H1 (cell line): ENCODE measurements around the gene RBM38.

Experiments
- ASH2L ChIP-seq: fragments of 200-600, 300-600 bp; sonication (generic); IDR thresholded peaks from one replicate; pipeline ENCODE4 v1.7.1; 2017; ENCODE audit warnings: low read length
- EP300 ChIP-seq, 2 experiments: IDR thresholded peaks; 1 replicate in 1 of 2; 2 replicates in 1 of 2; pipeline ENCODE4 v1.6.1; 2011 to 2012; ENCODE audit warnings: low read depth in 2 of 2, low read length in 2 of 2, mild to moderate bottlenecking in 2 of 2, borderline replicate concordance in 1 of 2, inconsistent platforms in 1 of 2, moderate library complexity in 1 of 2
- EZH2 ChIP-seq: fragments of 200-600 bp; sonication (generic); IDR thresholded peaks from 2 replicates; pipeline ENCODE4 v1.7.1; 2012; ENCODE audit warnings: low read depth, mild to moderate bottlenecking, moderate library complexity, low read length, inconsistent platforms; ENCODE audit not compliant: severe bottlenecking
- JUND ChIP-seq: IDR thresholded peaks from 2 replicates; pipeline ENCODE4 v1.6.1; 2011; ENCODE audit warnings: mild to moderate bottlenecking, improper control_type of control experiment, low read length
- POLR2A ChIP-seq, 2 experiments: IDR thresholded peaks; 1 replicate in 1 of 2; 2 replicates in 1 of 2; pipeline ENCODE4 v1.6.1; 2011; ENCODE audit warnings: low read depth in 2 of 2, low read length in 2 of 2, mild to moderate bottlenecking in 2 of 2; ENCODE audit errors: control extremely low read depth in 1 of 2
- SRF ChIP-seq: IDR thresholded peaks from 2 replicates; pipeline ENCODE4 v1.6.1; 2011; ENCODE audit warnings: mild to moderate bottlenecking, low read depth, low read length, moderate library complexity
- TF ChIP-seq, protein P1 (sequence below): fragments of 300-600 bp; sonication (generic); IDR thresholded peaks from 2 replicates; pipeline ENCODE4 v1.7.1; 2012; ENCODE audit warnings: low read length, moderate library complexity, mild to moderate bottlenecking, inconsistent platforms; ENCODE audit not compliant: insufficient replicate concordance
- TF ChIP-seq, protein P2 (sequence below), 3 experiments: IDR thresholded peaks; 1 replicate in 2 of 3; 2 replicates in 1 of 3; pipeline versions ENCODE4 v1.5.1 to v1.6.1; 2011; ENCODE audit warnings: low read length in 3 of 3, mild to moderate bottlenecking in 3 of 3, inconsistent platforms in 2 of 3, low read depth in 1 of 3, moderate library complexity in 1 of 3; ENCODE audit not compliant: insufficient read depth in 1 of 3; ENCODE audit errors: control extremely low read depth in 1 of 3

- TF ChIP-seq, protein P1, sequence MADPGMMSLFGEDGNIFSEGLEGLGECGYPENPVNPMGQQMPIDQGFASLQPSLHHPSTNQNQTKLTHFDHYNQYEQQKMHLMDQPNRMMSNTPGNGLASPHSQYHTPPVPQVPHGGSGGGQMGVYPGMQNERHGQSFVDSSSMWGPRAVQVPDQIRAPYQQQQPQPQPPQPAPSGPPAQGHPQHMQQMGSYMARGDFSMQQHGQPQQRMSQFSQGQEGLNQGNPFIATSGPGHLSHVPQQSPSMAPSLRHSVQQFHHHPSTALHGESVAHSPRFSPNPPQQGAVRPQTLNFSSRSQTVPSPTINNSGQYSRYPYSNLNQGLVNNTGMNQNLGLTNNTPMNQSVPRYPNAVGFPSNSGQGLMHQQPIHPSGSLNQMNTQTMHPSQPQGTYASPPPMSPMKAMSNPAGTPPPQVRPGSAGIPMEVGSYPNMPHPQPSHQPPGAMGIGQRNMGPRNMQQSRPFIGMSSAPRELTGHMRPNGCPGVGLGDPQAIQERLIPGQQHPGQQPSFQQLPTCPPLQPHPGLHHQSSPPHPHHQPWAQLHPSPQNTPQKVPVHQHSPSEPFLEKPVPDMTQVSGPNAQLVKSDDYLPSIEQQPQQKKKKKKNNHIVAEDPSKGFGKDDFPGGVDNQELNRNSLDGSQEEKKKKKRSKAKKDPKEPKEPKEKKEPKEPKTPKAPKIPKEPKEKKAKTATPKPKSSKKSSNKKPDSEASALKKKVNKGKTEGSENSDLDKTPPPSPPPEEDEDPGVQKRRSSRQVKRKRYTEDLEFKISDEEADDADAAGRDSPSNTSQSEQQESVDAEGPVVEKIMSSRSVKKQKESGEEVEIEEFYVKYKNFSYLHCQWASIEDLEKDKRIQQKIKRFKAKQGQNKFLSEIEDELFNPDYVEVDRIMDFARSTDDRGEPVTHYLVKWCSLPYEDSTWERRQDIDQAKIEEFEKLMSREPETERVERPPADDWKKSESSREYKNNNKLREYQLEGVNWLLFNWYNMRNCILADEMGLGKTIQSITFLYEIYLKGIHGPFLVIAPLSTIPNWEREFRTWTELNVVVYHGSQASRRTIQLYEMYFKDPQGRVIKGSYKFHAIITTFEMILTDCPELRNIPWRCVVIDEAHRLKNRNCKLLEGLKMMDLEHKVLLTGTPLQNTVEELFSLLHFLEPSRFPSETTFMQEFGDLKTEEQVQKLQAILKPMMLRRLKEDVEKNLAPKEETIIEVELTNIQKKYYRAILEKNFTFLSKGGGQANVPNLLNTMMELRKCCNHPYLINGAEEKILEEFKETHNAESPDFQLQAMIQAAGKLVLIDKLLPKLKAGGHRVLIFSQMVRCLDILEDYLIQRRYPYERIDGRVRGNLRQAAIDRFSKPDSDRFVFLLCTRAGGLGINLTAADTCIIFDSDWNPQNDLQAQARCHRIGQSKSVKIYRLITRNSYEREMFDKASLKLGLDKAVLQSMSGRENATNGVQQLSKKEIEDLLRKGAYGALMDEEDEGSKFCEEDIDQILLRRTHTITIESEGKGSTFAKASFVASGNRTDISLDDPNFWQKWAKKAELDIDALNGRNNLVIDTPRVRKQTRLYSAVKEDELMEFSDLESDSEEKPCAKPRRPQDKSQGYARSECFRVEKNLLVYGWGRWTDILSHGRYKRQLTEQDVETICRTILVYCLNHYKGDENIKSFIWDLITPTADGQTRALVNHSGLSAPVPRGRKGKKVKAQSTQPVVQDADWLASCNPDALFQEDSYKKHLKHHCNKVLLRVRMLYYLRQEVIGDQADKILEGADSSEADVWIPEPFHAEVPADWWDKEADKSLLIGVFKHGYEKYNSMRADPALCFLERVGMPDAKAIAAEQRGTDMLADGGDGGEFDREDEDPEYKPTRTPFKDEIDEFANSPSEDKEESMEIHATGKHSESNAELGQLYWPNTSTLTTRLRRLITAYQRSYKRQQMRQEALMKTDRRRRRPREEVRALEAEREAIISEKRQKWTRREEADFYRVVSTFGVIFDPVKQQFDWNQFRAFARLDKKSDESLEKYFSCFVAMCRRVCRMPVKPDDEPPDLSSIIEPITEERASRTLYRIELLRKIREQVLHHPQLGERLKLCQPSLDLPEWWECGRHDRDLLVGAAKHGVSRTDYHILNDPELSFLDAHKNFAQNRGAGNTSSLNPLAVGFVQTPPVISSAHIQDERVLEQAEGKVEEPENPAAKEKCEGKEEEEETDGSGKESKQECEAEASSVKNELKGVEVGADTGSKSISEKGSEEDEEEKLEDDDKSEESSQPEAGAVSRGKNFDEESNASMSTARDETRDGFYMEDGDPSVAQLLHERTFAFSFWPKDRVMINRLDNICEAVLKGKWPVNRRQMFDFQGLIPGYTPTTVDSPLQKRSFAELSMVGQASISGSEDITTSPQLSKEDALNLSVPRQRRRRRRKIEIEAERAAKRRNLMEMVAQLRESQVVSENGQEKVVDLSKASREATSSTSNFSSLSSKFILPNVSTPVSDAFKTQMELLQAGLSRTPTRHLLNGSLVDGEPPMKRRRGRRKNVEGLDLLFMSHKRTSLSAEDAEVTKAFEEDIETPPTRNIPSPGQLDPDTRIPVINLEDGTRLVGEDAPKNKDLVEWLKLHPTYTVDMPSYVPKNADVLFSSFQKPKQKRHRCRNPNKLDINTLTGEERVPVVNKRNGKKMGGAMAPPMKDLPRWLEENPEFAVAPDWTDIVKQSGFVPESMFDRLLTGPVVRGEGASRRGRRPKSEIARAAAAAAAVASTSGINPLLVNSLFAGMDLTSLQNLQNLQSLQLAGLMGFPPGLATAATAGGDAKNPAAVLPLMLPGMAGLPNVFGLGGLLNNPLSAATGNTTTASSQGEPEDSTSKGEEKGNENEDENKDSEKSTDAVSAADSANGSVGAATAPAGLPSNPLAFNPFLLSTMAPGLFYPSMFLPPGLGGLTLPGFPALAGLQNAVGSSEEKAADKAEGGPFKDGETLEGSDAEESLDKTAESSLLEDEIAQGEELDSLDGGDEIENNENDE: no peak
- TF ChIP-seq SRF: no peak
- TF ChIP-seq, protein P2, sequence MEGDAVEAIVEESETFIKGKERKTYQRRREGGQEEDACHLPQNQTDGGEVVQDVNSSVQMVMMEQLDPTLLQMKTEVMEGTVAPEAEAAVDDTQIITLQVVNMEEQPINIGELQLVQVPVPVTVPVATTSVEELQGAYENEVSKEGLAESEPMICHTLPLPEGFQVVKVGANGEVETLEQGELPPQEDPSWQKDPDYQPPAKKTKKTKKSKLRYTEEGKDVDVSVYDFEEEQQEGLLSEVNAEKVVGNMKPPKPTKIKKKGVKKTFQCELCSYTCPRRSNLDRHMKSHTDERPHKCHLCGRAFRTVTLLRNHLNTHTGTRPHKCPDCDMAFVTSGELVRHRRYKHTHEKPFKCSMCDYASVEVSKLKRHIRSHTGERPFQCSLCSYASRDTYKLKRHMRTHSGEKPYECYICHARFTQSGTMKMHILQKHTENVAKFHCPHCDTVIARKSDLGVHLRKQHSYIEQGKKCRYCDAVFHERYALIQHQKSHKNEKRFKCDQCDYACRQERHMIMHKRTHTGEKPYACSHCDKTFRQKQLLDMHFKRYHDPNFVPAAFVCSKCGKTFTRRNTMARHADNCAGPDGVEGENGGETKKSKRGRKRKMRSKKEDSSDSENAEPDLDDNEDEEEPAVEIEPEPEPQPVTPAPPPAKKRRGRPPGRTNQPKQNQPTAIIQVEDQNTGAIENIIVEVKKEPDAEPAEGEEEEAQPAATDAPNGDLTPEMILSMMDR (IDR thresholded peaks at IDR 0.05; ENCODE audit: control extremely low read depth in 1 of 3, insufficient read depth in 1 of 3, low read depth in 1 of 3, low read length in 3 of 3): no peak
- no peak for TF ChIP-seq POLR2A (IDR thresholded peaks at IDR 0.05; ENCODE audit: control extremely low read depth in 1 of 2, low read depth in 2 of 2, low read length in 2 of 2)
- TF ChIP-seq ASH2L: no peak
- no peak for TF ChIP-seq EP300 (IDR thresholded peaks at IDR 0.05; ENCODE audit: borderline replicate concordance in 1 of 2, low read depth in 2 of 2, low read length in 2 of 2)
- TF ChIP-seq JUND: no peak
- TF ChIP-seq EZH2: no peak
Measured at GRCh38 chr20:57361517-57361916, 29.7 kb upstream of the RBM38 start.
